ENCODE results near the gene CDK13. TPM values are rescaled to one million over a fixed set of nuclear protein-coding genes. Genes with fewer than 3 reads are reported as not detected.

The CDK13 gene
- total RNA-seq, 2 donors from 2014 or later: 34.7 to 37.7 TPM

- peaks cover 21% of the 10 kb centered on the region for H3K36me3 ChIP-seq
Observed at GRCh38 chr7:40095230-40095629, 145.2 kb downstream of the CDK13 start.

GRCh38 chr7:40095695-40096327, 145.8 kb downstream of the CDK13 start:
- H3K27me3 ChIP-seq: no peaks in the 10 kb centered on the region
- no peak overlapping the region for H3K27ac ChIP-seq
- DNase-seq (ENCODE audit: low spot score): no peak
- H3K36me3 ChIP-seq: peaks cover 21% of the 10 kb centered on the region
- no peak for TF ChIP-seq CTCF (IDR thresholded peaks at IDR 0.05)
- H3K9me3 ChIP-seq: no peaks in the 10 kb centered on the region
- H3K4me1 ChIP-seq: peaks cover 0 to 30% of the 10 kb centered on the region in 2 donors
- no peak overlapping the region for H3K4me3 ChIP-seq

More at GRCh38 chr7:40095230-40095629, 145.2 kb downstream of the CDK13 start:
- H3K4me3 ChIP-seq: no peak overlapping the region
- no peaks in the 10 kb centered on the region for H3K9me3 ChIP-seq
- no peak for DNase-seq (ENCODE audit: low spot score)
- no peak overlapping the region for H3K27ac ChIP-seq
- TF ChIP-seq CTCF (IDR thresholded peaks at IDR 0.05): no peak
- no peaks in the 10 kb centered on the region for H3K27me3 ChIP-seq
- peaks cover 0 to 30% of the 10 kb centered on the region in 2 donors for H3K4me1 ChIP-seq

DNA sequence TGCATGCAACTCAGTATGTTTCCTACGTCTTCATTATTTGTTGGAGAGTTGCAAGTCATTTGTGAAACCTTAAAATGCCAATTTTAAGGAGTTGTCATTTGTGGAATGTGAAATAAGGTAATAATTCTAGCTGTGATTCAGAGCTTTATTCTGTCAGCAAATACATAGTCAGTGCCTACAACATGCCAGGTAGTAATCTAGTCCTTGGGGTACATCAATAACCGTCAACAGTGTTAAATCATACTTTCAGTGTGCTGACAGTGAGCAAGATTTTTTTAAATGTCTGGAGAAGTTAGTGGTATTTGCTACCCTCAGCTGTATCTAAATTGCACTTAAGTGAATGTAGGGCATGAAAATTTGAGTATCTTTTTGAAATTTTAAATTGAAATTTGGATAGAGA, 147.7 kb downstream of the CDK13 start:
- Histone ChIP-seq H3K27me3 (no peaks in the 10 kb centered on the region), H3K4me3 (no peak overlapping the region), H3K36me3 (peaks cover 21% of the 10 kb centered on the region), H3K9me3 (no peaks in the 10 kb centered on the region), H3K4me1 (peaks cover 0 to 30% of the 10 kb centered on the region in 2 donors), H3K27ac (no peak overlapping the region)
- DNase-seq (ENCODE audit: low spot score): no peak
- no peak for TF ChIP-seq CTCF (IDR thresholded peaks at IDR 0.05)

DNA sequence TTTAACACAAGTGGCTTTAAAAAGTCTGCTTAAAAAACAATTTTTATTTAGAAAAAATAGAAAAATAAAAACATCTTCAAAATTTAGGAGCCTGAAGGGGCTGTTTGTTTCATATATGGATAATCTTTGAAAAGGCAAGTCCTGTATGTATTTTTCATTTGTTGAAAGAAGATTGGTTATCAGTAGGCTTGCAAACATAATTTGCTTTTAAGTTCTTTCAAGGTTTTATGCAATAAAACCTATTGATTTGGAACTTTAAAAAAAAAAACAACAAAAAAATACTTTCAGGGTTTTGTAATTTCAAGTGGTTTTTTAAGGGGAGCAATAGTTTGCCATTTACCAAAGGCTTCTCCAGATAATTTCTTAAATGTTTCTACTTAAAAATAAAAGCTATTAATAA, 148.8 kb downstream of the CDK13 start:
- Histone ChIP-seq H3K27me3 (no peaks in the 10 kb centered on the region), H3K4me3 (no peak overlapping the region), H3K27ac (no peak overlapping the region), H3K9me3 (no peaks in the 10 kb centered on the region), H3K4me1 (peaks cover 0 to 25% of the 10 kb centered on the region in 2 donors), H3K36me3 (peaks cover 11% of the 10 kb centered on the region)
- no peak for TF ChIP-seq CTCF (IDR thresholded peaks at IDR 0.05)
- no peak for DNase-seq (ENCODE audit: low spot score)

GRCh38 chr7:40099837-40100236, 149.8 kb downstream of the CDK13 start:
- Histone ChIP-seq H3K4me1 (peaks cover 0 to 21% of the 10 kb centered on the region in 2 donors), H3K36me3 (peaks cover 1% of the 10 kb centered on the region), H3K27me3 (no peaks in the 10 kb centered on the region), H3K27ac (no peak overlapping the region), H3K9me3 (no peaks in the 10 kb centered on the region), H3K4me3 (no peak overlapping the region)
- TF ChIP-seq CTCF (IDR thresholded peaks at IDR 0.05): no peak
- DNase-seq (ENCODE audit: low spot score): no peak

DNA sequence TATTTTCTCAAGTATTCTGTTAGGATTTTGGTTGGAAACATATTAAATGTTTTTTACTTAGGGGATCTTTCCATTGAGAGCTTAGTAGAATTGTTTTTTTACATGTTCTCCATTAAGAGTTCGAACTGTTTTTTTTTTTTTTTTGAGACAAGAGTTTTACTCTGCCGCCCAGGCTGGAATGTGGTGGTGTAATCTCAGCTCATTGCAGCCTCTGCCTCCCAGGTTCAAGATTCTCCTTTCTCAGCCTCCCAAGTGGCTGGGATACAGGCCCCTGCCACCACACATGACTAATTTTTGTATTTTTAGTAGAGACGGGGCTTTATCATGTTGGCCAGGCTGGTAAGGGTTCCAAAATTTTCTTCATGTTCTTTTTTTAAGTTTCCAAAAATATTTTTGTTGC, 151.1 kb downstream of the CDK13 start:
- H3K4me3 ChIP-seq: no peak overlapping the region
- DNase-seq (ENCODE audit: low spot score): no peak
- H3K36me3 ChIP-seq: no peaks in the 10 kb centered on the region
- TF ChIP-seq CTCF (IDR thresholded peaks at IDR 0.05): no peak
- H3K27ac ChIP-seq: no peak overlapping the region
- H3K9me3 ChIP-seq: no peaks in the 10 kb centered on the region
- peaks cover 0 to 10% of the 10 kb centered on the region in 2 donors for H3K4me1 ChIP-seq
- no peaks in the 10 kb centered on the region for H3K27me3 ChIP-seq
